Activated CD4-positive, CD25-positive, alpha-beta regulatory T cell treated with anti-CD3 and anti-CD28 coated beads, Interleukin-2, amount 50 U/mL, for 24 hours (primary cell): ENCODE data around the gene ELFN2.
"Not testable (repeated sequence)": the region's sequence is repeated elsewhere in the genome, so short reads cannot be mapped to it uniquely, and the experiment has no call there.

ENCODE experiments used
- ATAC-seq, 2 donors: fragments of 150-1000 bp; cut with Tn5 transposase; one replicate each; pipeline ENCODE4 v1.10.0; 2021; ENCODE audit warnings: mild to moderate bottlenecking in 1 of 2, moderate library complexity in 1 of 2

The ELFN2 gene

GRCh38 chr22:37409459-37410050 is 17.7 kb downstream of the ELFN2 start:
- ATAC-seq, result no peak

GRCh38 chr22:37409031-37409430 is 18.2 kb downstream of the ELFN2 start:
- no peak for ATAC-seq

- no peak for ATAC-seq
Observed at GRCh38 chr22:37407856-37408255, 19.4 kb downstream of the ELFN2 start.

- no peak for ATAC-seq
Observed at GRCh38 chr22:37406441-37407235, 20.6 kb downstream of the ELFN2 start.

- no peak for ATAC-seq
Observed at GRCh38 chr22:37404091-37404490, 23.2 kb downstream of the ELFN2 start.

- no peak for ATAC-seq
Observed at GRCh38 chr22:37403267-37403960, 23.9 kb downstream of the ELFN2 start.

- no peak for ATAC-seq
Observed at GRCh38 chr22:37402184-37402506, 25.1 kb downstream of the ELFN2 start.

GRCh38 chr22:37401401-37402183 is 25.7 kb downstream of the ELFN2 start:
- no peak for ATAC-seq

- no peak for ATAC-seq
Observed at GRCh38 chr22:37400719-37401118, 26.6 kb downstream of the ELFN2 start.

- ATAC-seq, result not testable (repeated sequence)
Observed at GRCh38 chr22:37399457-37399856, 27.8 kb downstream of the ELFN2 start.

- no peak for ATAC-seq
Observed at GRCh38 chr22:37397226-37397625, 30.1 kb downstream of the ELFN2 start.

GRCh38 chr22:37396488-37397084 is 30.7 kb downstream of the ELFN2 start:
- no peak for ATAC-seq

- no peak for ATAC-seq
Observed at GRCh38 chr22:37394341-37394740, 32.9 kb downstream of the ELFN2 start.

- no peak for ATAC-seq
Observed at GRCh38 chr22:37393746-37394145, 33.5 kb downstream of the ELFN2 start.

GRCh38 chr22:37392721-37393328 is 34.5 kb downstream of the ELFN2 start:
- ATAC-seq, result no peak

GRCh38 chr22:37391702-37392101 is 35.6 kb downstream of the ELFN2 start:
- no peak for ATAC-seq

- no peak for ATAC-seq
Observed at GRCh38 chr22:37390075-37390474, 37.2 kb downstream of the ELFN2 start.

- no peak for ATAC-seq
Observed at GRCh38 chr22:37388538-37388937, 38.7 kb downstream of the ELFN2 start.

- ATAC-seq, result no peak
Observed at GRCh38 chr22:37387793-37388192, 39.5 kb downstream of the ELFN2 start.

- ATAC-seq, result no peak
Observed at GRCh38 chr22:37386441-37386840, 40.8 kb downstream of the ELFN2 start.

GRCh38 chr22:37384691-37385090 is 42.6 kb downstream of the ELFN2 start:
- no peak for ATAC-seq

GRCh38 chr22:37383341-37383740 is 43.9 kb downstream of the ELFN2 start:
- no peak for ATAC-seq
